ENCODE results near the gene LARGE2.

Gene LARGE2

GRCh38 chr11:45922425-45923082 lies at the start of gene LARGE2:
Gene LARGE2, plus strand, starts transcription at chr11:45922656. Its CDS starts 227 bp downstream, at chr11:45922883.
- Mint-ChIP-seq H3K9me3 (no peaks in the 10 kb centered on the region), H3K4me1 (peaks cover 47% of the 10 kb centered on the region), H3K27me3 (peaks cover 62% of the 10 kb centered on the region), H3K36me3 (peaks cover 2% of the 10 kb centered on the region), H3K4me3 (peak within 1 kb of the TSS; percentile 65), H3K27ac (no peak within 1 kb of the TSS)
- peak; percentile 33 for DNase-seq
- CTCF ChIA-PET = no interaction called here

GRCh38 chr11:45876401-45876800 lies 46.1 kb upstream of the LARGE2 start:
- Mint-ChIP-seq H3K9me3 (no peaks in the 10 kb centered on the region), H3K27ac (no peak overlapping the region), H3K27me3 (no peaks in the 10 kb centered on the region), H3K36me3 (peaks cover 33% of the 10 kb centered on the region), H3K4me3 (no peak overlapping the region), H3K4me1 (no peaks in the 10 kb centered on the region)
- no peak for DNase-seq
- CTCF ChIA-PET = no interaction called here

GRCh38 chr11:45877221-45877620 lies 45.2 kb upstream of the LARGE2 start:
- H3K9me3 Mint-ChIP-seq = no peaks in the 10 kb centered on the region
- H3K36me3 Mint-ChIP-seq = peaks cover 32% of the 10 kb centered on the region
- no peak for DNase-seq
- no peak overlapping the region for H3K27ac Mint-ChIP-seq
- CTCF ChIA-PET = no interaction called here
- H3K27me3 Mint-ChIP-seq = no peaks in the 10 kb centered on the region
- H3K4me3 Mint-ChIP-seq = no peak overlapping the region
- no peaks in the 10 kb centered on the region for H3K4me1 Mint-ChIP-seq

GRCh38 chr11:45877845-45878244 lies 44.6 kb upstream of the LARGE2 start:
- Mint-ChIP-seq H3K36me3 (peaks cover 30% of the 10 kb centered on the region), H3K4me1 (no peaks in the 10 kb centered on the region), H3K9me3 (no peaks in the 10 kb centered on the region), H3K27ac (no peak overlapping the region), H3K27me3 (no peaks in the 10 kb centered on the region), H3K4me3 (no peak overlapping the region)
- DNase-seq = no peak
- CTCF ChIA-PET = no interaction called here

GRCh38 chr11:45879803-45880686 lies 42.4 kb upstream of the LARGE2 start:
- no peak for DNase-seq
- H3K27ac Mint-ChIP-seq = no peak overlapping the region
- peaks cover 28% of the 10 kb centered on the region for H3K36me3 Mint-ChIP-seq

GRCh38 chr11:45880772-45881570 lies 41.5 kb upstream of the LARGE2 start:
- Mint-ChIP-seq H3K27ac (no peak overlapping the region), H3K4me1 (peaks cover 8% of the 10 kb centered on the region), H3K9me3 (no peaks in the 10 kb centered on the region), H3K36me3 (peaks cover 28% of the 10 kb centered on the region), H3K4me3 (no peak overlapping the region), H3K27me3 (peaks cover 13% of the 10 kb centered on the region)
- no peak for DNase-seq
- CTCF ChIA-PET = interaction anchor here (0.5 kb wide), 1 partner anchor 1823 kb away, joined by 3 read pairs; no protein-coding TSS in a partner anchor

More at GRCh38 chr11:45879803-45880686, 42.4 kb upstream of the LARGE2 start:
- Mint-ChIP-seq H3K27me3 (peaks cover 7% of the 10 kb centered on the region), H3K4me3 (no peak overlapping the region), H3K9me3 (no peaks in the 10 kb centered on the region), H3K4me1 (peaks cover 5% of the 10 kb centered on the region)
- CTCF ChIA-PET = no interaction called here

GRCh38 chr11:45881708-45882368 lies 40.6 kb upstream of the LARGE2 start:
- Mint-ChIP-seq H3K9me3 (no peaks in the 10 kb centered on the region), H3K27ac (no peak overlapping the region)
- CTCF ChIA-PET = no interaction called here

GRCh38 chr11:45884596-45885185 lies 37.8 kb upstream of the LARGE2 start:
- Mint-ChIP-seq H3K9me3 (no peaks in the 10 kb centered on the region), H3K27ac (no peak overlapping the region), H3K4me1 (peaks cover 8% of the 10 kb centered on the region), H3K36me3 (peaks cover 10% of the 10 kb centered on the region), H3K4me3 (peak overlapping the region; percentile 49), H3K27me3 (peaks cover 33% of the 10 kb centered on the region)
- CTCF ChIA-PET = no interaction called here
- no peak for DNase-seq

More at GRCh38 chr11:45881708-45882368, 40.6 kb upstream of the LARGE2 start:
- Mint-ChIP-seq H3K36me3 (peaks cover 22% of the 10 kb centered on the region), H3K27me3 (peaks cover 21% of the 10 kb centered on the region), H3K4me3 (no peak overlapping the region), H3K4me1 (peaks cover 8% of the 10 kb centered on the region)
- DNase-seq = no peak

GRCh38 chr11:45885274-45885920 lies 37.1 kb upstream of the LARGE2 start, which contains the start of gene MAPK8IP1:
Gene MAPK8IP1, plus strand, starts transcription at chr11:45885651. Its CDS starts 170 bp downstream, at chr11:45885821.
- DNase-seq = peak; percentile 69
- Mint-ChIP-seq H3K27ac (no peak within 1 kb of the TSS), H3K9me3 (no peaks in the 10 kb centered on the region), H3K4me1 (peaks cover 8% of the 10 kb centered on the region), H3K4me3 (peak within 1 kb of the TSS; percentile 49), H3K27me3 (peaks cover 33% of the 10 kb centered on the region), H3K36me3 (peaks cover 5% of the 10 kb centered on the region)
- CTCF ChIA-PET = no interaction called here

GRCh38 chr11:45885921-45886721 lies 36.3 kb upstream of the LARGE2 start:
- peak overlapping the region; percentile 37 for H3K4me3 Mint-ChIP-seq
- CTCF ChIA-PET = no interaction called here
- no peak overlapping the region for H3K27ac Mint-ChIP-seq
- H3K9me3 Mint-ChIP-seq = no peaks in the 10 kb centered on the region
- no peaks in the 10 kb centered on the region for H3K36me3 Mint-ChIP-seq
- no peak for DNase-seq
- peaks cover 35% of the 10 kb centered on the region for H3K27me3 Mint-ChIP-seq
- peaks cover 8% of the 10 kb centered on the region for H3K4me1 Mint-ChIP-seq

GRCh38 chr11:45886816-45887520 lies 35.5 kb upstream of the LARGE2 start:
- Mint-ChIP-seq H3K27ac (no peak overlapping the region), H3K4me3 (peak overlapping the region; percentile 37), H3K9me3 (no peaks in the 10 kb centered on the region), H3K27me3 (peaks cover 39% of the 10 kb centered on the region), H3K4me1 (peaks cover 8% of the 10 kb centered on the region), H3K36me3 (no peaks in the 10 kb centered on the region)
- no peak for DNase-seq
- CTCF ChIA-PET = no interaction called here

- H3K27ac Mint-ChIP-seq = no peak overlapping the region
- H3K27me3 Mint-ChIP-seq = peaks cover 43% of the 10 kb centered on the region
- CTCF ChIA-PET = no interaction called here
- H3K36me3 Mint-ChIP-seq = no peaks in the 10 kb centered on the region
- H3K4me3 Mint-ChIP-seq = no peak overlapping the region
- H3K4me1 Mint-ChIP-seq = peaks cover 8% of the 10 kb centered on the region
- DNase-seq = no peak
- no peaks in the 10 kb centered on the region for H3K9me3 Mint-ChIP-seq
Measured at GRCh38 chr11:45887587-45887986, 34.9 kb upstream of the LARGE2 start.

Data from activated naive CD4-positive, alpha-beta T cell treated with anti-CD3 and anti-CD28 coated beads, Interleukin-2, amount 10 ng/mL, durations not matched to agents 7 days and 5 days (primary cell).